HuH-7 (cell line): ENCODE measurements around the gene HAUS6.
"Not testable (repeated sequence)": the region's sequence is repeated elsewhere in the genome, so short reads cannot be mapped to it uniquely, and the experiment has no call there.

ENCODE experiments used
- DNase-seq: peaks from one replicate; pipeline ENCODE4 v3.0.0; 2011; ENCODE audit warnings: low spot score

Gene HAUS6

GRCh38 chr9:19117039-19117716, 14.5 kb upstream of the HAUS6 start:
- DNase-seq, result no peak

- DNase-seq, result no peak
These were observed 13.5 kb upstream of the HAUS6 start for GRCh38 chr9:19116107-19116790.

GRCh38 chr9:19114680-19115270, 12.1 kb upstream of the HAUS6 start:
- no peak for DNase-seq

- no peak for DNase-seq
These were observed 11.4 kb upstream of the HAUS6 start for GRCh38 chr9:19113964-19114679.

- DNase-seq, result not testable (repeated sequence)
These were observed 10.4 kb upstream of the HAUS6 start for GRCh38 chr9:19113064-19113611.

GRCh38 chr9:19108038-19108437, 5.3 kb upstream of the HAUS6 start:
- no peak for DNase-seq

- no peak for DNase-seq
These were observed 2.0 kb upstream of the HAUS6 start for GRCh38 chr9:19104515-19105282.

GRCh38 chr9:19102181-19102630, 498 bp downstream of the HAUS6 start:
- DNase-seq, result no peak

GRCh38 chr9:19101203-19101602, 1.5 kb downstream of the HAUS6 start:
- no peak for DNase-seq

- DNase-seq, result not testable (repeated sequence)
These were observed 5.3 kb downstream of the HAUS6 start for GRCh38 chr9:19097431-19097830.

- no peak for DNase-seq
These were observed 15.4 kb downstream of the HAUS6 start for GRCh38 chr9:19087106-19088000.

GRCh38 chr9:19085295-19085694, 17.4 kb downstream of the HAUS6 start:
- peak; percentile 7 for DNase-seq

- DNase-seq, result no peak
These were observed 27.9 kb downstream of the HAUS6 start for GRCh38 chr9:19074836-19075235.

GRCh38 chr9:19074229-19074628, 28.5 kb downstream of the HAUS6 start:
- no peak for DNase-seq

GRCh38 chr9:19057033-19057432, 45.7 kb downstream of the HAUS6 start:
- DNase-seq, result no peak

- no peak for DNase-seq
These were observed 51.8 kb downstream of the HAUS6 start for GRCh38 chr9:19050637-19051591.

- DNase-seq, result no peak
These were observed 52.6 kb downstream of the HAUS6 start for GRCh38 chr9:19049917-19050636.
